ENCODE results near the gene ADAR. TPM values are rescaled to one million over a fixed set of nuclear protein-coding genes. Genes with fewer than 3 reads are reported as not detected.
"Not testable (repeated sequence)": the region's sequence is repeated elsewhere in the genome, so short reads cannot be mapped to it uniquely, and the experiment has no call there.

ADAR gene, protein sequence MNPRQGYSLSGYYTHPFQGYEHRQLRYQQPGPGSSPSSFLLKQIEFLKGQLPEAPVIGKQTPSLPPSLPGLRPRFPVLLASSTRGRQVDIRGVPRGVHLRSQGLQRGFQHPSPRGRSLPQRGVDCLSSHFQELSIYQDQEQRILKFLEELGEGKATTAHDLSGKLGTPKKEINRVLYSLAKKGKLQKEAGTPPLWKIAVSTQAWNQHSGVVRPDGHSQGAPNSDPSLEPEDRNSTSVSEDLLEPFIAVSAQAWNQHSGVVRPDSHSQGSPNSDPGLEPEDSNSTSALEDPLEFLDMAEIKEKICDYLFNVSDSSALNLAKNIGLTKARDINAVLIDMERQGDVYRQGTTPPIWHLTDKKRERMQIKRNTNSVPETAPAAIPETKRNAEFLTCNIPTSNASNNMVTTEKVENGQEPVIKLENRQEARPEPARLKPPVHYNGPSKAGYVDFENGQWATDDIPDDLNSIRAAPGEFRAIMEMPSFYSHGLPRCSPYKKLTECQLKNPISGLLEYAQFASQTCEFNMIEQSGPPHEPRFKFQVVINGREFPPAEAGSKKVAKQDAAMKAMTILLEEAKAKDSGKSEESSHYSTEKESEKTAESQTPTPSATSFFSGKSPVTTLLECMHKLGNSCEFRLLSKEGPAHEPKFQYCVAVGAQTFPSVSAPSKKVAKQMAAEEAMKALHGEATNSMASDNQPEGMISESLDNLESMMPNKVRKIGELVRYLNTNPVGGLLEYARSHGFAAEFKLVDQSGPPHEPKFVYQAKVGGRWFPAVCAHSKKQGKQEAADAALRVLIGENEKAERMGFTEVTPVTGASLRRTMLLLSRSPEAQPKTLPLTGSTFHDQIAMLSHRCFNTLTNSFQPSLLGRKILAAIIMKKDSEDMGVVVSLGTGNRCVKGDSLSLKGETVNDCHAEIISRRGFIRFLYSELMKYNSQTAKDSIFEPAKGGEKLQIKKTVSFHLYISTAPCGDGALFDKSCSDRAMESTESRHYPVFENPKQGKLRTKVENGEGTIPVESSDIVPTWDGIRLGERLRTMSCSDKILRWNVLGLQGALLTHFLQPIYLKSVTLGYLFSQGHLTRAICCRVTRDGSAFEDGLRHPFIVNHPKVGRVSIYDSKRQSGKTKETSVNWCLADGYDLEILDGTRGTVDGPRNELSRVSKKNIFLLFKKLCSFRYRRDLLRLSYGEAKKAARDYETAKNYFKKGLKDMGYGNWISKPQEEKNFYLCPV
- total RNA-seq: 61.1 and 90.5 TPM in 2 replicates

DNA sequence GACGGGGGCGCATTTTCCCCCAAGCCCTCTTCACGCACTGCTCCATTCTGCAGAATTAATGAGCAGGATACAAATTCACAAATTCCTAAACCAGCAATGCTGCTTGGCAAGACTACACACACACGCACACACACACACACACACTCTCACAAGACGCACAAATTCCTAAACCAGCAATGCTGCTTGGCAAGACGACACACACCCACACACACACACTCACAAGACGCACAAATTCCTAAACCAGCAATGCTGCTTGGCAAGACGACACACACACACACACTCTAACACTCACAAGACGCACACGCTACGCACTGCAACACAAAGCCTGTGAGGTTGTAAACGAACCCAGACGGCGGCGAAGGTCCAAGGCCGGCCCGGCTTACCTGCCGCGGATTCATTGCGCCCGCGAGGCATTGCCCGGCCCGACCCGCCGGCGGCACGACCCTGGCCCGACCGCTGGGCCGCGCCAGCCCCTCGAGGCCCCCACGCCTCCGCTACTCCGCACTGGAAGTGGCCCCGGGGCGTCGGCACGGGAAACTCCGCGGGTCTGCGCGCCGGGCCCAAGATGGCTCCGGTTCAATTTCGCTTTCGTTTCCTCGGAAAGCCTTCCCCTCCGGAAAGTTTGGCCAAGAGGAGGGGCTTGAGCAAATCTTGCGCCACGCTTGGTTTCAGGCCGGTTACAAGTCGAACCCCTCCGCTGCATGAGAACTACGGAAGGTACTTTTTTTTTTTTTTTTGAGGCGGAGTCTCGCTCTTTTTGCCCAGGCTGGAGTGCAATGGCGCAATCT, at the start of gene ADAR:
Gene ADAR (minus strand): TSS at position 578 of the 788 bp plus-strand sequence. CDS start 180 bp downstream, at position 398.
- DNase-seq (ENCODE audit: low read depth in 2 of 2): peak; percentile 96

DNA sequence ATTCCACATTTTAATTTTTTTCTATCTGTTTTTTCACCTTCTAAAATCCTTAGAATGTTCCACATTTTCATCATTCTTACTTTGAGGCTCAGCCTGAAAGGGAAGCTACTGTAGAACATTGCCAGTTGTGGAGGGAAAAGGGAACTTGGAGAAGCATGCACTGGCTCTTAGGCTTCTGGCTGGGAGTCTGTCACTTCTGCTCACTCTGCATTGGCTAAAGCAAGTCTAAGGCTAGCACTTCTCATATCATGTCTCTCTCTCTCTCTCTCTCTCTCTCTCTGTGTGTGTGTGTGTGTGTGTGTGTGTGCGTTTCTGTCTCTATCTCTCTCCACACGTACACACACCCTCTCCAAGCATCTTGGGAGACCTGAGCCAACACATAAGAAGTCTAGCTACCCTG, 49.6 kb upstream of the ADAR start:
- no peak for DNase-seq (ENCODE audit: low read depth in 2 of 2)

DNA sequence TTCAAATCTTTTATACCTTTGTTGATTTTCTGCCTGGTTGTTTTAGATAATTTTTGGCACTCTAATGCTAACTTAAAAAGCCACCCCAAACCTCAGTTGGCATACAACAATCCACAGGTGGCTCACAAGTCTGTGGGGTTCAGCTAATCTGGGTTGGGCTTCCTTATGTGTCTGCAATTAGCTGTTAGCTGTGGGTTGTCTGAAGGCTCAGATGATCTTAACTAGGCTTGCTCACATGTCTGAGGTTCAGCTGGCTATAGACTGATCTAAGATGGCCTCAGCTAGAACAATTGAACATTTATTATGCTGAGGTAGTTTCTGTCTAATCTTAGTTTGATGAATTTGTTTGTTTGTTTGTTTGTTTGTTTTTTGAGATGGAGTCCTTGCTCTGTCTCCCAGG, 44.9 kb upstream of the ADAR start:
- no peak for DNase-seq (ENCODE audit: low read depth in 2 of 2)

DNA sequence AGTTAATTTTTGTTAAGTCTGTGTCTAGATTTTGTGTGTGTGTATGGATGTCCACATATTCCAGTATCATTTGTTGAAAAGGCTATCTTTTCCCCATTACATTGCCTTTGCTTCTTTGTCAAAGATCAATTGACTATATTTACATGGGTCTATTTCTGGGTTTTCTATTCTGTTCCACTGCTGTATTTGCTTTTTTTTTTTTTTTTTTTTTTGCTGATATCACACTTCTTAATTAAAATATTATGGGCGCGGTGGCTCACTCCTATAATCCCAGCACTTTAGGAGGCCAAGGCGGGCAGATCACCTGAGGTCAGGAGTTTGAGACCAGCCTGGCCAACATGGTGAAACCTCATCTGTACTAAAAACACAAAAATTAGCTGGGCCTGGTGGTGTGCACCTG, 36.7 kb upstream of the ADAR start:
- DNase-seq (ENCODE audit: low read depth in 2 of 2): not testable (repeated sequence)

- no peak for DNase-seq (ENCODE audit: low read depth in 2 of 2)
These were observed 33.5 kb upstream of the ADAR start for GRCh38 chr1:154641534-154641933.

- DNase-seq (ENCODE audit: low read depth in 2 of 2): no peak
These were observed 31.9 kb upstream of the ADAR start for GRCh38 chr1:154639876-154640275.

GRCh38 chr1:154635171-154635570, 27.2 kb upstream of the ADAR start:
- DNase-seq (ENCODE audit: low read depth in 2 of 2): no peak

DNA sequence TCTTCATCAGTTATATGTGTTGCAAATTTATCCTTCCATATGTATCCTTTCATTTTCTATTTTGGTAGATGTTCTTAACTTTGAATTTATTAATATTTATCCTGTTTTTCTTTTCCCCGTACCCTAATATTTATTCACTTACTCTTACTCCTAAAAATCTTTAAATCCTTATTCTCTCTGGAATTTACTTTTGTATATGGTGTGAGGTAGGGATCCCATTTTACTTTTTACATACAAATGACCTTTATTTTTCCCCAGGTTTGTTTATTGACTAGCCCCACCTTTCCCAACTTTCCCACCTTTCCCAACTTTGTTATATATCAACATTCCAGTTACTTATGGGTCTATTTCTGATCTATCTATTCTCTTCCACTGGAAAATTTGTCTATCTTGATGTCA, 21.7 kb upstream of the ADAR start:
- DNase-seq (ENCODE audit: low read depth in 2 of 2): no peak

GRCh38 chr1:154629061-154629674, 21.2 kb upstream of the ADAR start:
- no peak for DNase-seq (ENCODE audit: low read depth in 2 of 2)

- DNase-seq (ENCODE audit: low read depth in 2 of 2): no peak
These were observed 20.1 kb upstream of the ADAR start for GRCh38 chr1:154628121-154628405.

- DNase-seq (ENCODE audit: low read depth in 2 of 2): peak; percentile 82 to 93
These were observed 19.5 kb upstream of the ADAR start for GRCh38 chr1:154627257-154628120.

GRCh38 chr1:154626456-154627256, 18.7 kb upstream of the ADAR start:
- DNase-seq (ENCODE audit: low read depth in 2 of 2): no peak

- DNase-seq (ENCODE audit: low read depth in 2 of 2): no peak
These were observed 17.0 kb upstream of the ADAR start for GRCh38 chr1:154624746-154625643.

GRCh38 chr1:154623358-154623757, 15.4 kb upstream of the ADAR start:
- no peak for DNase-seq (ENCODE audit: low read depth in 2 of 2)

GRCh38 chr1:154622503-154623039, 14.6 kb upstream of the ADAR start:
- no peak for DNase-seq (ENCODE audit: low read depth in 2 of 2)

DNA sequence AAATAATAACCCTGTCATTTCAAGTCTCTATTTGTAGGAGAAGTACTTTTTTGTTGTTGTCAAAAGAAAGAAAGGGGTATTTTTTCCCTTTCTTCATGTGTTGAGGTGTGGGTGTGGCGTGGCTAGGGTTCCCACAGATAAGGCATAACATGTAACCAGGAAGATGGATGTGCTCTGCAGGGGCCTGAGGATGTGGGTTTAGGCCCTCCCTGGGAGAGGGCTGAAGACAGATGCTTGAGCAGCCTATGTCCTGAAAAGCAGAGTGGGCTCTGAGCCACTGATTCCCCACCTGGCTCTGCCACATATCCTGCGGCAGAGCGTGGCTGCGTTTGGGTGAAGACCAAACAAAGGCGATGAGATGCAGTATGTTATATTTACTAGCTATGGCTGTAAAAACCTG, 13.9 kb upstream of the ADAR start:
- no peak for DNase-seq (ENCODE audit: low read depth in 2 of 2)

GRCh38 chr1:154620751-154621150, 12.8 kb upstream of the ADAR start:
- no peak for DNase-seq (ENCODE audit: low read depth in 2 of 2)
